SKM-1 (cell line): Measurements from ENCODE around the gene MVK.

Source experiments
- DNase-seq: peaks from one replicate; lab custom pipeline; 2025; ENCODE audit not compliant: unreplicated experiment; lab: John Stamatoyannopoulos, UW

Gene MVK

DNA sequence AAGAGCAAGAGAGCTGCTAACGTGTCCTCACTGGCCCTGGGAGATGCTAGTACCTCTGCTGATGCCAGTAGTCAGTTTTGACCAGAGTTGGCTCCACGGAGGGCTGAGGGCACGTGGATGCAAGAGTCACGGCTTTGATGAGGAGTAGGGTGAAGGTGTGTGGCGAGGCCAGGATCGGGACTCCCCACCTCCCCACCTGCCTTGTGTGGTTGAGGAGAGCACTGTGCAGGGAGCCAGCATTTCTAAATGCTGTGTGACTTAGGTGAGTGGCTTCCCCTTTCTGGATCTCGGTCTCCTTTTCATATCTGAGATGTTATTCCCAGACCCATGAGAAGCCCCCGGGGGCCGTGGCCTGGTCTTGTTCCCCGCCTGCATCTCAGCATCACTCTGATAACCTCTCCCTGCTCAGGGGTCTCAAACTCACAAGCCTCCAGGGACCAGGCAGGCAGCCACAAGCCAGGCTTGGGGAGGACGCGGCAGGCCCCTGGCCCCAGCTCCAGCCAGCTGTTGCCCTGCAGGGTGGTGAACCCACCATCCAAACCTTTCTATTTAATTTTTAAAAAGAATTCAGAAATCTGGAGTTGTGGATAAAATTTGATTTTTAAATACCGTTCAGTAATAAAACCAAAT is 32.1 kb downstream of the MVK start:
- no peak for DNase-seq

DNA sequence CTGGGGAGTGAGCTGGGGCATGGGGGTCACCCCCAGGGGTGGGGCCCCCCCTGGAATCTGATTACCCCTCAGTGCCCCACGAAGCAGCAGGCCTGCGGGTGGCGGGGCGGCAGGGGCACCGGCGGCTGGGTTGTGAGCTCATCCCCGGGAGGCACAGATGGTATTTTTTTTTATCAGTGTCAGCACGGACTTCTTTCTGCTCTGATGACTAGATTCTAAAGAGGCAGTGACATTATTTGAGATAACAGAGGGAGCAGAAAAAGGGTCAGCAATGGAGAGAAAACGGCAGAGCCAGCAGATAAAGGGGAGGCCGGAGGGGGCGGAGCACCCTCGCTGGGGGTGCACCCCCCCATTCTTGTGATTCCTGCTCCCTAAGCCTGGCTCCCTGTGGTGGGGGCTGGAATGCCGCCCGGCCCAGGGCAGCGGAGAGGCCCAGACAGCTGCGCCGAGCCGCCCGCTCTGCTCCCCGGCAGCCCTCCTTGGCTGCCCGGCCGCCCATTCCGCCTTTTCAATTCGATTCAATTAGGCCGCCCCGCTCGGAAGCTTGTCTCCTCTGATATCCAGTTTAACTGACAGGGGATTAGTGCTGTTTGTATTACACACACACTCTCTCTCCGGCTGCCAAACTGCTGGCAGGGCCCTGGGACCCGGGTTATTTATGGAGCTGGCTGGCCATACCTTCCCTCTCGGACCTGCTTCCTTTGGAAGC is 32.9 kb downstream of the MVK start:
- no peak for DNase-seq

DNA sequence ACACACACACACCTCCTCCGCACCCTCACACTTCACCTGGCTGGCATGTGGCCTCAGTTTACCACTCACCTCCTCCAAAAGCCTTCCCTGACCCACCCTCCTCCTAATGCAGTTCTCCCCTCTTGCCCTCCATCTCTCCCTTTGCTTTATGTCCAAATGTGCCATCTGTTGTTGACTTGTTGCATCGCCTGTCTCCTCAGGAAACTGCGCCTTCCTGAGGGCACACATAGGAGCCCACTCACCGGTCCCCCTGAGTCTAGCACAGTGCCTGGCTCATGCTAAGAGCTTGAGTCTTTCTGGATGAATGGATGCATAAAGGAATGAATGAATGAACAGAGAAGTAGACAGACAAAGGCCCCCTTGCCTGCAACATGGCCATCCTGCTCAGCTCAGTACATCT is 34.0 kb downstream of the MVK start:
- DNase-seq, result no peak

DNA sequence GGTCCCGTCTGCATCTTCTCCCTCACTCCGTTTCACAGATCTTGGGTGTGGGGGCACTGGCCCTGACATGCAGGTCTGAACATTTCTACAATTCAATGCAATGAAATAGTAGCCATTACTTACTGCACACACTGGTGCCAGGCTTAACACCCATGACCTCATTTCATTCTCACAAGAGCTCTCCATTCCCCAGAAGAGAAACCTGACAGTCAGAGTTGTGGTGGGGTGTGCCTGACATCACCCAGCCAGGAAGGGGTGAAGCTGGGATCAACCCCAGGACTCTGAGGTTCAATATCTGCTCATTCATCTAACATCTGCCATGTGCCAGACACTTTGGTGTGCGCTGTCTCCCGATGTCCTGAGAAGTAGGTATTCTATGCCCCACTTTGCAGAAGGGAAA is 34.7 kb downstream of the MVK start:
- no peak for DNase-seq

DNA sequence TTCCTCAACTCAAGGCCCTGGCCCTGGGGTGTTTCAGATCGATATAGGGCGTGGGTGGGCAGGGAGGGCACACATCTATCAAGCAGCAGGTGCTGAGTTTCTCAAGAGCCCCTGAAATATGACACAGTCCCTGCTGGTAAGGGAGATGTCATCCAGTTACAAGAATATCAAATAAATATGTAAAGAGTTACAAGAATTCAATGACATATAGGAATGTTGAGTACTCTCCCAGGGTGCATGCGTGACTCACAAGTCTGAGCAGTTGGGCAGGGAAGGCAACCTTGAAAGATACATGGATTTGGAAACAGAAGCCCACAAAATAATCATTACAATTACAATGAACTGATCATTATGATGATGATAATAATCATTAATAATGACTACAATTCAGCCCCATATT is 35.2 kb downstream of the MVK start:
- no peak for DNase-seq

DNA sequence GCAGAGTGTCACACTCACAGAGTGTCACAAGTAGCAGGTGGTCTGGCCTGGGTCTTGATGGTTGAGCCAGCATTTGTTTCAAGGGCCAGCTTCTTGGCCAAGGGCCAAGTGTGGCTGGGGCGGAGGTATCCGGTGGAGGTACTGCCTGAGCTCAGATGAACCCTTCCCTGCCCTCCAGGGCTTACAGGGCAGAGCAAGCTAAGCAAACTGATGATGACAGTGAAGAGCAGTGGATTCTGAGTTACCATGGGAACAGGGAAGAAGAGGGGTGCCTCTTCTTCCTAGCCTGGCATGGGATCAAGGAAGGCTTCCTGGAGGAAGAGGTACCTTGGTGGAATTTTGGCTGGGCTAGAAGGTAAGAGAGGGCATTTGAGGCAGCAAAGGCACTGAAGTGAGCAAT is 35.7 kb downstream of the MVK start:
- DNase-seq, result no peak

DNA sequence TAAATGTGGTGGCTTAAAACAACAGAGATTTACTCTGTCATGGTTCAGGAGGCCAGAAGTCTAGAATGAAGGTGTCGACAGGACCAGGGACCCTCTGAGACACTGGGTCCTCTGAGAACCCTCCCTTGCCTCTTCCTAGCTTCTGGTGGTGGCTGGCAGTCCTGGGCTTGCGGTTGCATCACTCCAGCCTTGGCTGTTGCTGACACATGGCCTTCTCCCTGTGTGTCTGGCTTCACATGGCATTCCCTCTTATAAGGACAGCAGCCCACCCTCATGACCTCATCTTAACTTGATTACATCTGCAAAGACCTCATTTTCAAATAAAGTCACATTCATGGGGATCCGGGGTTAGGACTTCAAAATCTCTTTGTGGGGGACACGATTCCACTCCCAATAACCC is 36.9 kb downstream of the MVK start:
- DNase-seq, result no peak

DNA sequence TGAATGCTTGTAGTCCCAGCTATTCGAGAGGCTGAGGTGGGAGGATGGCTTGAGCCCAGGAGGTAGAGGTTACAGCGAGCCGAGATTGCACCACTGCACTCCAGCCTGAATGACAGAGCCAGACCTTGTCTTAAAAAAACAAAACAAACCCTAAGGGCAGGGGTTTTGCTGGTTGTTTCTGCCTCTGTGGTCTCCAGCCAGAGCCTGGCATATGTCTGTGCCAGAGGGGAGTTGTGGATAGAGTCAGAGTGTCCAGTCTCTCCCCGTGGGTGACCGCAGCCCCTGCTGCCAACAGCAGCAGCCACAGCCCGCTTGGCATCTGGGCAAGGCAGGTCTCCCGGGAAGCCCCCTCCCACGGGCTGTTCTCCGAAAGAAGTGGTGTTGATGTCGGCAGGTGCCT is 37.6 kb downstream of the MVK start:
- DNase-seq, result no peak

DNA sequence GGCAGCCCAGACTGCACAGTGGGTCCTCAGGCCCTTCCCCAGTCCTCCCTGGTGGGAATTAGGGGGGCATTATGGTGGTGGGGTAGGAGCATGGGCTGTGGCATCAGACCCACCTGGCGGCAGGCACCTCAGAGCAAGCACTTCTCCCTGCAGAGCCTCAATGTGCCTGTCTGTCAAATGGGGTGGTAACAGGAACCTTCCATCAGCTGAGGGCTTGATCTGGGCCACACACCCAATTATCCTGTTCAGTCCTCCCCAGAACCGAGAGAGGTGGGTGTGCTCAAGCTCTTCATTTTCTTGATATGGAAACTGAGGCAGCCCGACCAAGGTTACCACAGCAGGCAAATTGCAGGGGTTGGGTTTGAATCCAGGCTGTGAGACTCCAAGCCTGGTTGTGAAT is 38.4 kb downstream of the MVK start:
- no peak for DNase-seq

DNA sequence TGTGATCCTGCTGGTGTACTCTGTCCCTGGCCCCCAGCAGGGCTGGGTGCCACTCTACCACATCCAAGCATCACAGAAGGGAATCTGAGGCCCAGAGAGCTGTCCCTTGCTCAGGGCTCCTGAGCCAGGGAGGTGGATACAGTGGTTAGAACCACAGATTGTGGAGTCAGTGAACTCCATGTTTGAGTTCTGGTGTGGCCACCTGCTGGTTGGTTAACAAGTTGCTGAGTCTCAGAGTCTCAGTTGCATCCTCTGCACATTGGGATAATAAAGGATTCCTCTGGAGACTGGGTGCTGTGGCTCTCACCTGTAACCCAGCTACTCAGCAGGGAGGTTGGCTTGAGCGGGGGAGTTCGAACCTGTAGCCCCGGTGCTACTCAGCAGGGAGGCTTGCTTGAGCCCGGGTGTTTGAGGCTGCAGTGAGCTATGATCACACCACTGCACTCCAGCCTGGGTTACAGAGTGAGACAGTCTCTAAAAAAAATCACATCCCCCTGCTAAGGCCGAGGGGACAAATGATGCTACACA is 39.4 kb downstream of the MVK start:
- DNase-seq, result no peak

DNA sequence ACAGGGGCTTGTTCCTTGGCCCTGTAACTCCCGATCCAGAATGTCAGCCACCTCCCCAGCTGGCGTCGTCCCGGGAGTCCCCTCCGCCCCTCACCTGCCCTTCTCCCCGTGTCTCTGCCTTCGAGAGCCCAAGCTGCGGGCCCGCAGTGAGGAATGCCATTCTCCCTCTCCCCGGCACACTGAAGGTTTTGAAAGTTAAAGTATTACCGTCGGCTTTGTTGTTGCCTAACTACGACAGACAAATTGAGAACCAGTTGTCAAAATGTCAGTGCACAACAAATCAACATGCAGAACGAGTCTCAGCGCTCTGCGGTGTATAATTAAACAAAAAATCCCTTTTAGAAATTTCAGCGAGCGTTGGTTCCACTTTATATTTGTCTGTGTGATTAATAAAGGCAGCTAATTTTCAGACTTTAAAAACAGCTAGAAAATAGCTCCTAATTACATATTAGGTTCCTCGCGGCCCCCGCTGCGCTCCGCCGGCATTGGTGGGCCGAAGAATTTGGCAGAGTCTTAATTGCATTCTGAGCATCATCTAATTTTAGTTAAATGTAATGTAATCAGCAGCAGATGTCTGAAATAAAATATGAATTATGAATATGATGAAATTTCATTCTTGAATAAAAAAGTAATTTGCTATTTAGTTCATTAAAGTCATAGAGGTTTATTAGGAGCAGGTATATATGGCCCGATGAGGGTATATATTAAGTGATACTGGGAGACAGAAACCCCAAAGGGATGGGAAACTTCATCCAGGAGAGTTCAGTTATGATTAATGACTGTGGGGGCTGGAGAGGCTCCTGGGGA is 40.3 kb downstream of the MVK start:
- no peak for DNase-seq

DNA sequence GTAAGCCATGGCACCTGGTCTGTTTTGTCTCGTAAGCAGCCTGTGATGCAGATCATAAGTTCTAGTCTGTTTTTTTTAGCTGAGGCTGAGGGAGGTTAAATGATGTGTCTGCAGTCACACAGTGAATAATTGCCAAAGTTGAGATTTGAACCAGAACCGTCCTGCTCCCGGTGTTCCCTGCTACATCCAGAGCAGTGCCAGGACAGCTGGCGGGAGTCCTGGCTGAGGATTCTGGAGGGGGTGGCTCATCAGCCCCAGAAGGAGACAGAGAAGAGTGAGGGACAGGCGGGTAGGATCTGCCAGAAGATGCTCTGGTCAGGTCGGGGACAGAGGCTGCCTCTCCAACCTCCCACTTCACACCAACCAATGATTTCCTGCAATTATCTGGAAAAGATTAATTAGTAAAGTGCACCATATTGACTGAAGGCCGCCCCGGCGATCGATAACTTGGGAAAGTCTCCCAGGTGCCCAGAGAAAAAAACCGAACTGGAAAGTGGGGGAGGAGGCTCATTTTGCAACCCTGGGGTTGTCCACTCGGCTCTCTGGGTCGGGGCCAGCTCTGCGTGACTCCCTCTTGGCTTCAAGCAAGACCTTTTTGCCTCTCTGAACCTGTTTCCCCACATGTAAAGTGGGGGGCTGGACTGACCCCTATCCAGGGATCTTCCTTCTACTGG is 42.1 kb downstream of the MVK start:
- DNase-seq, result no peak

DNA sequence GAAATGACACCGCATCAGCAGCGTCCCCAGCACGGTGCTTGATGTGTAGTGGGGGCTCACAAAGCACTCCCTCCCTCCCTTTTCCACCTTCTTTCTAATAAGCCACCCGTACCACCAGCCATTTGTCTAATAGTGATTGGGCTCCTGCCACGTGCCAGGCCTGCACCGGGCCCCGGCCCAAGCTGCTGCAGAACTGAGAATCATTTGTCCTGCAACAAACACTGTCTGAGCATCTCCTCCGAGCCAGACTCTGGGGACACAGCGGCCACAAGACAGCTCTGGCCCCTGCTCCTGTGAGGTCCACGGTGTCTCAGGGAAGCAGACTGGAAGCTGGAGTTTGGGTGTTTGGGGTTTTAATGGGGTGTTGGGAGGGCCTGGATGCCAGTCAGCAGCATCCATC is 43.9 kb downstream of the MVK start:
- no peak for DNase-seq

DNA sequence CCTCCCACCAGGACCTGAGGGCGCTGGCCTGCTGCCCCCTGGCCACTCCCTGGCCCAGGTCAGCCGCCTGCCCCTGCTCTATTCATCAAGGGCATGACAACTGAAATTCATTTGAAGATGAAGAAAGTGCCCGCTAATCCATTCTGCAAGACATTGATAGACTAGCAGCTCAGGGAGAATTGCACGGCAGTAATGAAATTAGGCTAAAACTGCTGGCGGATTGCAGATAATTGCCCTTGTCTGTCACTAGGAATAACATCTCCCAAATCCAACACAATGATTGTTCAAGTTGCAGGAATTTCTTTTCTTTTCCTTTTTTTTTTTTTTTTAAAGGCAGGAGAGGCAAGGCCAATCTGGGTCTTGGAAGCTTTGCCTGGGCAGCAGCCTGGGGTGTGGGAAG is 44.5 kb downstream of the MVK start:
- DNase-seq, result no peak

DNA sequence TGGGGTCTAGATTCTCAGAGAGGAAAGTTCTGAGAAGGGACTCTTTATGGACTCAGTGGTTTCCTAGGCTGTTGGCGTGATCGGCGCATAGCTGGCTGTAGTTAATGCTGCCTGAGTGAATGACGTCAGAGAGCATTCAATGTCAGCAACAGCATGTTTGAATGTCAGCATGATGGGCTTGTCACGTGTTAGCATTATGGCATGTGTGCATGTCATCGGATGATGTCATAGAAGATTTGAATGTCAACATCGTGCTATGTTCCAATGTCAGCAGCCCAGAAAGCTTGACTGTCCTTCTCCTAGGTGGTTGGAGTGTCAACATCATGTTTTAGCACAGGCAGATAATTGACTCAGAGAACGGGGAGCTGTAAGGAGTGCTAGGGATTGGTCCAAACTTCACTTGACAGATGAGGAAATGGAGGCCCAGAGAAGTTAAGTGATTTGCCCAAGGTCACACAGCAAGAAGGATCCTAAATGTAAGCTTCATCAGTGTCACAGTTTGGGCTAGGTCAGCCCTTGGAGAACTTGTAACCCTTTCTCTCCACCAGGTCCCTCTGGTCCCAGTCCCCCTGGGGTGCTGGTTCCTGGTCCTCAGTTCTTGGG is 45.5 kb downstream of the MVK start:
- DNase-seq, result no peak

DNA sequence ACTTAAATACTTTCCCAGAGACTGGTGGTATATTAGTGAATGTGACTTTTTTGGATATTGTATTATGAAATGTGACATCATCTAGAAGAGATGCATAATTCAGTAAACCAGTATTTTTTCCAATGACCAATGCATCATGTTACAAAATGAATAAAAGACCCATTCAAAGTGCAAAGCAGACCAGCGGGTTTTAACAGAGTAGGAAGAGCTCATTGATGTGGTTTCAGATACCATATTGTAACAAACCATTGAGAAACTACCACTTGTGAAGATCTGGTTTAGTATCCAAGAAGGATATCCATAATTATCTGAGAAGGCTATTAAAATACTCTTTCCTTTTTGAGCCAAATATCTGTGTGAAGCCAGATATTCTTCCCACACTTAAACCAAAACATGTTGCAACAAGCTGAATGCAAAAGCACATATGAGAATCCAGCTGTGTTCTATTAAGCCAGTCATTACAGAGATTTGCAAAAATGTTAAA is 47.7 kb downstream of the MVK start:
- DNase-seq, result no peak

DNA sequence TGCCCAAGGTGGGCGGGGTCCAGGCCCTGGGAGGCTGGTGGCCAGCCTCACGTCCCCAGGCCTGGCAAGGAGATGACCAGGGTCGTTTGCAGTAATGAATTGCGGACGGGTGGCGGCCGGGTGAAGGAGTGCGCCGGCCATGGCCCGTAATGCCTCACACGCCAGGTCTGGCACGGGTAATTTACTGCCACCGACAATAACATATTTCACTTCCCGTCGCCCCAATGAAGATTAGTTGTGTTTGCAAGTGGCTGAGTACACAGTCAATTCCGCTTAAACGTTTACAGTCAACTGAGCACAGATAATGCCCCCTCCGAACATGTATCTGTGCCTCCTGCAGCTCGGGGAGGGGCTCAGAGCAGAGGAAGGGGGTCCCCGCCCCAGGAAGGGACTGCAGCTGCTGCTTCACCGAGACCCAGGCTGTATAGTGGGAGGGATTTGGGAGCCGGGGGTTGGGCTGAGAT is 48.3 kb downstream of the MVK start:
- DNase-seq, result no peak

DNA sequence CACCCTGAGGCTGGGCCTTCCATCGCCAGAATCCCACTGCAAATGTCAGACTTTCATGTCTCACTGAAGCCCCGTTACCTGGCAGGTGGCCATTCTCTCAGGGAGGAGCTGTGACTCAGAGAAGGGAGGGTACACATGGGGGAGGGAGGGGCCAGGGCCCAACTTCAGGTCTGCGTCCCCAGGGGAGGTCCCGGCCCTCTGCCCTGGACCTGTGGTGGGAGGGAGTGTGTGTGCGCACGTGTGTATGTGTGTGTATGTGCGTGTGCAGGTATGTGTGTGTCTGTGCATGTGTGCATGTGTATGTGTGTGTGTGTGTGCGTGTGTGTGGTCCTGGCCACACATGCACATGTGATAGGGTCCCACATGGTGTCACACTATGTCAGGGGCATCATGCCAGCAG is 50.9 kb downstream of the MVK start:
- no peak for DNase-seq

DNA sequence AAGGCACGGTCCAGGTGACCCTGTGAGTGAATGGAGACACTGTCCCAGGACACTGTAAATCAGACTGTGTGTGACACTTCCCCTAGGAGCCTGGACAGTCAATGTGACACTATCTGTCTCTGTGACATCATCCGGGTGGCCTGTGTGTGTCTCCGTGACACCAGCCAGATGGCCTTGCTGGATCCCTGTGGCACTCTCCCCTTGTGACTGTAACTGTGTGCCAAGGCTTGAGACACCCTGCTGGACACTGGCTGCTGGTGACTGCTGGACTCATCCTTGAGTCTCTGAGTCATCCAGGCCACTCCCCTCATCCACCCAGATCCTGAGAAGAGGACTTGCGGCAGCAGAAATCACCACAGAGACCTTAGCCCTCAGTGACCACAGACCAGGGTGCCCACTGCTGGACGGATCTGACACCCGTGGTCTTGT is 51.6 kb downstream of the MVK start:
- no peak for DNase-seq

DNA sequence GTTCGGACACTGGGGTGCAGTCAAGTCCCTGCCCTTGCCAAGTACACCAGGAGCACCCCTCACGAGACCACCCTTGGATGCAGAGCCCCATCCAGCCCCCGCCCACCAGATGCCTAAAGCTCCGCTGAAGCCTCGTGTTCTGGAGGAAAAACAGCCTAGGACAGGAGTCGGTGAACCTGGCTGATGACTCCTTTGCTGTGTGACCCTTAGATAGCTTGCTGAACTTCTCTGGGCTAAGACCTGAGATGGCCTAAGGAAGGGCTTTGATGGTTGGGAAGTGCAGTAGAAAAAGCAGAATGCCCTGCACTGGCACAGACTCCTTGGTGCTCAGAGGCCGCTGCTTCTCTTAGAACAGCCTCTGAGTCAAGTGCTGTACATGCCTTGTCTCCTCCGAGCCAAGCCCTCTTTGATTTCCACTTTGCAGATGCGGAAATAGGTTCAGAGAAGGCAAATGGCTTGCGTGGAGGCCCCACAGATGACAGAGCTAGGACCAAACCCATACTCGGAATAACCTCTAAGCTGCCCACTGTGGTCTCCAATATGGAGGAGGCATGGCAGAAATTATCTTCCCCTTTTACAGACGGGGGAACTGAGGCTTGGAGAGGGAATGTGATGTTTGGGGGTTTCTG is 52.3 kb downstream of the MVK start:
- DNase-seq, result no peak
